GM10248 (cell line): ENCODE results near the gene SLC38A9.

ENCODE experiments used
- CTCF ChIA-PET: fragments of 300-600 bp; sonication (Branson Sonifier 250); formaldehyde crosslinking; extraction: SDS; loops from one replicate; lab custom pipeline; 2021; ENCODE audit warnings: antibody characterized with exemption; lab: Yijun Ruan, JAX
- POLR2A ChIA-PET: fragments of 350-650 bp; sonication (Branson Sonifier 250); formaldehyde crosslinking; extraction: SDS; loops from one replicate; lab custom pipeline; 2020; ENCODE audit warnings: antibody characterized with exemption; lab: Yijun Ruan, JAX
- DNase-seq: peaks from one replicate; pipeline ENCODE4 v3.0.0; 2012; ENCODE audit errors: extremely low spot score
- TF ChIP-seq, protein P1 (sequence below): IDR thresholded peaks from 2 replicates; pipeline ENCODE4 v1.5.1; 2012; ENCODE audit warnings: mild to moderate bottlenecking, low read depth; ENCODE audit errors: extremely low read depth, missing control alignments, control extremely low read depth

The SLC38A9 gene

DNA sequence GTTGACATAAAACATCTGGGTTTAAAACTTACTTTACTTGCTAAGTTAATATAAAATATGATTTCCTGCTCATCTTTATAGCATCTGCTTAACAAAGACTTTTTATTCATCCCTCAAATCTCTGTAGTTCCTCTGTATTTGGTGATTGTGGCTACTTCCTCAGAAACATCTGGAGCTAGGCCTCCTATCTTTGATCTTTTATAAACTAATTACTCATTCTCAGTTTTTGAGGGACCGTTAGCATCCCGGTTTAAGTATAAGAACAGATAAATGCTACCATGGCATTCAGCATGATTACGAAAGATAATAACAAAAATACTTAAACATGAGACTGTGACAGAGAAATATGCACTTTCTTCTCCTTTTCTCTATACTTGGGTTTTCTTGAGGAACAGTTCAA, 85.3 kb downstream of the SLC38A9 start:
- ChIA-PET CTCF (interaction anchor here (1.1 to 1.8 kb wide), 2 partner anchors 9 to 105 kb away, joined by 3 to 7 read pairs; no protein-coding TSS in a partner anchor), POLR2A (no interaction called here)
- TF ChIP-seq, protein P1, sequence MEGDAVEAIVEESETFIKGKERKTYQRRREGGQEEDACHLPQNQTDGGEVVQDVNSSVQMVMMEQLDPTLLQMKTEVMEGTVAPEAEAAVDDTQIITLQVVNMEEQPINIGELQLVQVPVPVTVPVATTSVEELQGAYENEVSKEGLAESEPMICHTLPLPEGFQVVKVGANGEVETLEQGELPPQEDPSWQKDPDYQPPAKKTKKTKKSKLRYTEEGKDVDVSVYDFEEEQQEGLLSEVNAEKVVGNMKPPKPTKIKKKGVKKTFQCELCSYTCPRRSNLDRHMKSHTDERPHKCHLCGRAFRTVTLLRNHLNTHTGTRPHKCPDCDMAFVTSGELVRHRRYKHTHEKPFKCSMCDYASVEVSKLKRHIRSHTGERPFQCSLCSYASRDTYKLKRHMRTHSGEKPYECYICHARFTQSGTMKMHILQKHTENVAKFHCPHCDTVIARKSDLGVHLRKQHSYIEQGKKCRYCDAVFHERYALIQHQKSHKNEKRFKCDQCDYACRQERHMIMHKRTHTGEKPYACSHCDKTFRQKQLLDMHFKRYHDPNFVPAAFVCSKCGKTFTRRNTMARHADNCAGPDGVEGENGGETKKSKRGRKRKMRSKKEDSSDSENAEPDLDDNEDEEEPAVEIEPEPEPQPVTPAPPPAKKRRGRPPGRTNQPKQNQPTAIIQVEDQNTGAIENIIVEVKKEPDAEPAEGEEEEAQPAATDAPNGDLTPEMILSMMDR = no peak
- no peak for DNase-seq

DNA sequence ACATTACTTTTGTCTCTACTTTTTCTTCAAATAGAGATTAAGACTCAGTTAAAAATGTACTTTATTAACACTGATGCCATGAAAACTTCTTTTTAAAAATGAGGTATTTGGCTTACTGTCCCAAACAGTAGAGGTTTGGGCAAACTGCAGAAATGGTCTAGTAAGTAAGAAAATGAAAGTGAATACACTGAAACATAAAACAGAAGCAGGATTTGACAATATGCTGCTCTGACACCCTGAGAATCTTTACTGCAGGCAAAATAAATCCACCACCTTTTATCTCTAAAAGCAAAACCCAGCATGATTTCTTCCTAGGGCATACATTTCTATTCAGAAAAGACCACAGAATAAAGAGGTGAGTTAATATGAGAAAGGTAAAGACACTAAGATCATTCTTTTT, 86.2 kb downstream of the SLC38A9 start:
- ChIA-PET CTCF (interaction anchor here (1.8 kb wide), 1 partner anchor 10 kb away, joined by 7 read pairs; no protein-coding TSS in a partner anchor), POLR2A (no interaction called here)
- no peak for DNase-seq
- TF ChIP-seq, protein P1 = no peak

DNA sequence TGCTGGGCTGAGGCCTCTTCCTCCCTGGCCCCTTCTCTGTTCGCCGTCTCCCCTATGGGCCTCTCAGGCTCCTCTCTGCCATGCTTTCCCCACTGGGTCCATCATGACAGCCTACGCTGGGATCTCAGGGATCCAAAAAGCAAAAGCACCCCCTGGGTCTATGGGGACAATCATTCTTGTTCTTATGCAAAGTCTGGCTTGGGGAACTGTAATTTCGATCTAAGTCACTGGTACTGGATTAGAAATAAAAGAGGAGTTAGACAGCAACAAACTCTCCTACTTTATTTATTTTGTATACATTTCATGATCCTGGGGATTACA, 86.6 kb downstream of the SLC38A9 start:
- no peak for DNase-seq
- TF ChIP-seq, protein P1 = no peak
- CTCF ChIA-PET = no interaction called here
- POLR2A ChIA-PET = no interaction called here

DNA sequence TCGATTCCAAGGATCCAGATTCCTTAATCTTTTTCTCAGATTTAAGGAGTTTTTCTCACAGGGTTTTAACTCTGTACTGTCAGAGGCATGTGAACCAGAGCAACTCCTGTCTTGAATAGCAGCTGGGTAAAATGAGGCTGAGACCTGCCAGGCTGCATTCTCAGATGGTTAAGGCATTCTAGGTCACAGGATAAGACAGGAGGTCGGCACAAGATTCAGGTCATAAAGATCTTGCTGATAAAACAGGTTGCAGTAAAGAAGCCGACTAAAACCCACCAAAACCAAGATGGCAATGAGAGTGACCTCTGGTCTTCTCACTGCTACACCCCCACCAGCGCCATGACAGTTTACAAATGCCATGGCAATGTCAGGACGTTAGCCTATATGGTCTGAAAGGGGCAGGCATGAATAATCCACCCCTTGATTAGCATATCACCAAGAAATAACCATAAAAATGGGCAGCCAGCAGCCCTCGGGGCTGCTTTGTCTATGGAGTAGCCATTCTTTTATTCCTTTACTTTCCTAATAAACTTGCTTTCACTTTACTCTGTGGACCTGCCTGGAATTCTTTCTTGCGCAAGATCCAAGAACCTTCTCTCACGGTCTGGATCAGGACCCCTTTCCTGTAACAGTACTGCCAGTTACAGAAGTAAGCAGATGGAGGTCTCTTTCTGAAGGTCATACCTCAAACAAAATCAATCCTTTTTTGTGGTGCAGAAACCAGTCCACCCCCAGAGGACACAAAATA, 87.1 kb downstream of the SLC38A9 start:
- DNase-seq = no peak
- ChIA-PET CTCF (interaction anchor here (1.2 kb wide), 1 partner anchor 76 kb away, joined by 3 read pairs; no protein-coding TSS in a partner anchor), POLR2A (no interaction called here)
- TF ChIP-seq, protein P1 = no peak

DNA sequence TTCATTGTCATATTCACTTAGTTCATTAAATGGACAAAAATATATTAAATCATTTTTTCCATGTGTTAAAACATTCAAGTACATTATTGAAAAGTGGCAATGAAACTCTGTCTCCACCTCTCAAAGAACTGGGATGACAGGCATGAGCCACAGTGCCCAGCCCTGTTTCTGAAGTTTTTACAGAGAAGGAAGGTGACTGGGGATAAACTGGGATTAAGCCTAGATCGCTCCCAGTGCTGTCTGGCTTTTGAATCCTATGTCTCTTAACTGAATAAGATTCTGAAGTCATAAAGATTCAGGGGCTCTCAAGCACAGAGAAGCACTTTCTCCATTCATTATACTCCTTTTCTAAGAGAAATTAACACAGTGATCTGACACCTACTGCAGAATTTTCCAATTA, 88.3 kb downstream of the SLC38A9 start:
- POLR2A ChIA-PET = no interaction called here
- TF ChIP-seq, protein P1 = no peak

DNA sequence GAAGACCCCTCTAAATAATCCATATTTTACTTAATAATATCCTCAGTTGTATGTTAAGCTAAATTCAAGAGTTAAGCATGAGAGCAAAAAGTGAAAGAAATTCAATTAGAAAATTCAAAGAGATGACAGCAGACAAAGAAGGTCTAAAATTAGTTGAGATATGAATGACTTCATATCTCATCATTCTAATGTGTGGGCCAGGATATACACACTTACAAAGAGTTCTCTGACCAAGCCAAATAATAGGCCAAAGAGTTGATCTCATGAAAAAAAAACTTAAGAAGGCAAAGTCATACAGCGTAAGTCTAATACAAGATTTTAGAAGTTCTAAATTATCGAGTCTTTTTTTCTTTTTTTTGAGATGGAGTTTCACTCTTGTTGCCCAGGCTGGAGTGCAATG, 89.7 kb downstream of the SLC38A9 start:
- ChIA-PET POLR2A (no interaction called here), CTCF (no interaction called here)
- TF ChIP-seq, protein P1 = no peak
- DNase-seq = no peak

More for the DNA sequence above, 88.3 kb downstream of the SLC38A9 start:
- DNase-seq = no peak
- CTCF ChIA-PET = interaction anchor here (1.2 kb wide), 1 partner anchor 77 kb away, joined by 3 read pairs; no protein-coding TSS in a partner anchor
